ENCODE measurements around the gene LHX1.

LHX1 gene

GRCh38 chr17:36975922-36976515, 38.7 kb downstream of the LHX1 start:
- no peak for DNase-seq

DNA sequence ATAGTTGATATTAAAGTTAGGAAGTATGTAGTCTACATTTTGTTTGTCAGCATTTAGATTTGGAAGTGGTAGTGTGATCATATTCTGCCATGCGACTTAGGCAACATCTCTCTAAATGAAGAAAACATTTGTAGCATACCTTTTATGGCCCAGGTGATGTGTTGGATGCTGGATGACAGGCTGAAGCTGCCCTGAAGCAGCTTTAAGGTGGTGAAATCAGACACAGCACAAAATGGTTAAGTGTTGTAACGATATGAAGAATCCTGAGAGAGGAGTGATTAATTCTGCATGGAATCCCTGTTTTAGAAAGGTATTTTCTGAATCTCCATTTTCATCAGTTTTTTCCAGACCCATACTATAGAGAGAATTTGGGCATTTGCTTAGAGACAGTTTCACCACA, 39.8 kb downstream of the LHX1 start:
- no peak for DNase-seq

GRCh38 chr17:36977568-36977967, 40.3 kb downstream of the LHX1 start:
- no peak for DNase-seq

- no peak for DNase-seq
These were observed 41.7 kb downstream of the LHX1 start for GRCh38 chr17:36978810-36979564.

GRCh38 chr17:36979565-36979941, 42.3 kb downstream of the LHX1 start:
- DNase-seq = no peak

DNA sequence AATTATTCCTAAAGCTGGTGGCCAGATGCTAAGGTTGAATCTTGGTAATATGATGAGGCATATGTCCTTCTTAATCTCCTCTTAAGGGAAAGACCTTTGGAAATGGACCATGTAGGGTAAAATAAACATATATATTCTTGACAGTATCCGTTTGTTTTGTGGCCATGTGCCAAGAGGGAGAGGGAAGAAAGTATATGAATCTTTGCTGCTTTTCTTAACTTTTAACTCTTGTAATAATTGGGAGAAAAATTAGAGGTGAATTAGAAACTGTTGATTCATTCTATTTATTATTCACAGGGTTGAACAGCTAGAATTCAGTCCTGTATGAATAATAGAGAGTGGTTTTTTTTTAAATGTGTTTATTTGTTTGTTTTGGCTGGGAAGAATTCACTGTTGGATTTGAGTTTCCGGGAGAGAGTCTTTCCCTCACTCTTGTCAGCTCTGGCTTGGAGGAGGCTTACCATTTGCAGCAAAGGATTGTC, 43.0 kb downstream of the LHX1 start:
- DNase-seq = no peak

DNA sequence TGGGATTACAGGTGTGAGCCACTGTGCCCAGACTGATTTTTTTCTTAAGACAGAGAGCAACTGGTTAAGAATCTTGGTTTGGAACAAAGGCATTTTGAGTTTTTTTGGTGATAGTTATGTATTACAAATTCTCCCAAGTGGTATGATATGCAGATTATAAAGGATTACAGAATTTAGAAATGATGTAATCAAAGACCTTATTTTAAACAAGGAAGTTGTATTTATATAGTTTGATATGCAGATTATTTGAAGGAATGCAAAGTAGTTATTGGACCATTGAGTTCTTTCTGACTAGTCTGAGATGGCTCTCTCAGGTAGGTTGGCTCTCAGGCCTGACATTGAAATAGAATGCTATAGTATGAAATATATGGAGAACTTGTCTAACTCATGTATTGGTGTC, 46.3 kb downstream of the LHX1 start:
- DNase-seq = no peak

DNA sequence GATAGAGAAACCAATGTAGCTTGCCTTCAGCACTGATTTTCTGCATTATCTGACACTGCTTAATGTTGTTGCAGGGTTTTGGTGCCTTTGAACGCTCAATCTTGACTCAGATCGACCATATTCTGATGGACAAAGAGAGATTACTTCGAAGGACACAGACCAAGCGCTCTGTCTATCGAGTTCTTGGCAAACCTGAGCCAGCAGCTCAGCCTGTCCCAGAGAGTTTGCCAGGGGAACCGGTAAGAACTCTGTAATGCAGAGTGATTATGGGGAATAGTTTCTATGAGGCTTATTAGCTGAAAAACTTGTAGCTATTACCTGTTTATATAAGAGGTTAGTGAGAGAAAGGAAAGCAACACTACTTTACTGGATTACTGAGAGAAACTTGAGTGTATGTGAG, 51.9 kb downstream of the LHX1 start:
- DNase-seq = no peak

DNA sequence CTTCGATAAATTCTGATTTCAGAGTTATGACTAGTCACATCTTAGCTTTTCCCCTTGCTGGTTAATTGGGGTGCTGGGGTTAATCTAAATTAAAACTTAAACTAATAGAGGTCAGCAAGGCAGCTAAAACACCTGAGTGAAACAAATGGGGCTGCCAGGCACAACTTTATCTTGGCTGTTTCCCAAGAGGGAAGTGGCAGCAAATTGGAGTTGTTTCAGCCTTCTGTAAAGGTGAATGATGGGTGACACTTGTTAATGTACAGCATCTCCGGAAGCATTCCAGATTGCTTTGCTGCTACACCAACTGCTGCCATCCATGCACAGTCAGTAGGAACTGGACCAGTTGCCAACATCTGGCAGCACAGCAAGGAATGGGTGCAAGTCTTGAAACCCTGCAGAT, 55.4 kb downstream of the LHX1 start:
- no peak for DNase-seq

DNA sequence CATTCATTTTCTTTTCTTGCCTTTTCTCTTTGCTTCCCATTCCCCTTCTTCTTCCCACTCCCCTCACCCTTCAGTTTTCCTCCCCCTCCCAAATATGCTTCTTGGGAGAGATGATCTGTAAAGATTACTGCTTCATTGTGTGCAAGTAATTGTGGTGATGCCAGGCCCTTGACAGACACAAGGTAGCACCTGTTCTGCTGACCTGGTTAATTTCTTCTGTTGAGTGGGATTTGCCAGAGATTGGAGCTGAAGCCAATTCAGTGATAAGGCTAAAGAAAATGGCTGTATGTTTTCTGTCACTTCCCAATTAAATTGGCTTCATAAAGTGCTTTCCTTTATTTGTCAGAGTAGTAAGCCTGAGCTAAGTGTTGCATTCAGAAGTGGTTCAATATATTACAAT, 56.0 kb downstream of the LHX1 start:
- DNase-seq = no peak
